NCI-H1092 (cell line): ENCODE measurements around the gene UBL4B.

ENCODE experiments used
- DNase-seq: peaks from one replicate; lab custom pipeline; 2025; lab: John Stamatoyannopoulos, UW

The UBL4B gene

GRCh38 chr1:110114784-110115183, 2.5 kb downstream of the UBL4B start:
- peak; percentile 49 for DNase-seq

DNA sequence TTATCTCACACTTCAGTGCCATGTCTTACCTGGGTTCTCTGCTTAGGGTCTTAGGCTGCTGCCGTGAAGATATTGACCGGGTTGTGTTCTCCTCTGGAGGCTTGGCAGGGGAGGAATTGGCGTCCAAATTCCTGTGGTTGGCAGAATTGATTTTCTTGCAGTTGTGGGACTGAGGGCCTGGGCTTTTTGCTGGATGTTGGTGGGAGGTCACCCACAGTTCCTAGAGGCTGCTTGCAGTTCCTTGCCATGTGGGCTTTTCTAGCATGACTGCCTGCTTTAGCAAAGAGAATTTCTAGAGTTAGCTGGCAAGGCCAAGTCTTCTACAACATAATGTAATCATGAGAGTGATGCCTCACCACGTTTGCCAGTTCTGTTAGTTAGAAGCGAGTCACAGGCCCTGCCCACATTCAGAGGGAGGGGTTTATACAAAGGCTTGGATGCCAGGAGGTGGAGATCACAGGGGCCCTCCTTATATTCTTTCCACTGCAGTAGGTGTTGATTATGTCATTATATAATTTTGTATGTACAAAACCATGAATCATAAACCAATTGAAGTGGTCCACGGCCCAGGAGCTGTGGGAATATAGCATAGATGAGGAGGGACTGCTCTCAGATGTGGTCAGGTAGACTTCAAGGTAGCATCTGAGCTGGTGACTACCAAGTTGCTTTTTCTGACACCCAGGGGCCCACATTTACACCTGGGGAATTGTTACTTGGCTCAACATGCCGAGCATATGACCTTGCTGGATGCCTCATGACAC, 6.6 kb downstream of the UBL4B start:
- no peak for DNase-seq

DNA sequence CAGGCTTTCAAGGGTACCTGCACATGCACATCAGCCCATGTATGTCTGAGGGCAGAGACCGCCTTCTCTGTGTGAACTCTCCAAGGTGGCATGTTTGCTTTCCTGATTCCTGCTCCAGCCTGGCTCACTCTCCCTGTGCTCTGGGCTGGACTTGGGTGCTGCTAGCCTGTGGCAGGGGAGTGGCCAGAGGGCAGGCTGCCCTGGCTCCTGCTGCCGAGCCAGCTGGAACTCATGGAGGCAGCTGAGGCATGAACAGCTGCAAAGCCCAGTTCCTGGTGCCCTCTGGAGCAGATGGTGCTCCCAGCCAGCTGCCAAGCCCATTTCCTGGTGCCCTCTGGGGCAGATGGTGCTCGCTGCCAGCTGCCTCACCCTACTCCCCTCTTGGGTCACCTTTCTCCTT, 7.6 kb downstream of the UBL4B start:
- no peak for DNase-seq

GRCh38 chr1:110120960-110121561, 8.8 kb downstream of the UBL4B start:
- DNase-seq = no peak

GRCh38 chr1:110123224-110123623, 11.0 kb downstream of the UBL4B start:
- no peak for DNase-seq

DNA sequence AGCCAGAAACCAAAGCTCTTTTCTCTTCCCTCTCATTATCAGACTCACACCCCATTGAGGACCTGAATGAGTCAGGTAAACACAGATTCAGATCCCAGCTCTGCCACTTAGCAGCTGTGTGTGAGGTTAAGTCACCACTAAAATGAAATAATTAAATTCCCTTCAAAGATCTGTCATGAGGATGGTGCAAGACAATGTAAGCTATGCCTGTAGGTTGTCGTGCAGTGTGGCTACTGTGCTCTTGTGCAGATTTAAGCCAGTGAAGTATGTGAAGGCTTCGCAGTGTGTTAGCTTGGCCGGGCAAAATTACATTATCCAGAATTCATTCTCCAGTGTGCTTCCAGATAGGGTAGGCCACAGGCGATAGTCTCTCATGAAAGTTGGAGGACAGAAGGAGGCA, 13.6 kb downstream of the UBL4B start:
- no peak for DNase-seq

DNA sequence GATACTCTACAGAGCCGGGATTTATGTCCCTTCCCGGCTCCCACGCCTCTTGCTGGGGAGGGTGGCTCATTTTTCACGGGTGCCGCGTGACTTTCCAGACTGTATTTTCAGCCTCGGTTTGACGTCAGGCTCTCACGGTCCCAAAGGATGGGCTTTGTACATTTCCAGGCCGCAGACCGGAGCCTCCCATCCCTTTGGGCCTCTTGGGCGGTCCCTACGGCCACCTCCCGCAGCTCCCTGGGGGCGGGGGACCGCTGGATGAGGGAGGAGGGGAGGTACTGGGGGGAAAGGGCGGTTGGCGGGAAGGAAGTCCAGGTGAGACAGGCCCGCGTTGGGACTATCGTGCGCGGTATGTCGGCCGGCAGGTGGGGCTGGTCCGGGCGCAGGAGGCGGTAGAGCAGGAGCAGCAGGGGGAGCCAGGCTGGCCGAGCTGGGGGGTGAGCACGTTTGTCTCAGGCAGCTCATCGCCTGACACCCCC, 17.9 kb downstream of the UBL4B start:
- DNase-seq = no peak

DNA sequence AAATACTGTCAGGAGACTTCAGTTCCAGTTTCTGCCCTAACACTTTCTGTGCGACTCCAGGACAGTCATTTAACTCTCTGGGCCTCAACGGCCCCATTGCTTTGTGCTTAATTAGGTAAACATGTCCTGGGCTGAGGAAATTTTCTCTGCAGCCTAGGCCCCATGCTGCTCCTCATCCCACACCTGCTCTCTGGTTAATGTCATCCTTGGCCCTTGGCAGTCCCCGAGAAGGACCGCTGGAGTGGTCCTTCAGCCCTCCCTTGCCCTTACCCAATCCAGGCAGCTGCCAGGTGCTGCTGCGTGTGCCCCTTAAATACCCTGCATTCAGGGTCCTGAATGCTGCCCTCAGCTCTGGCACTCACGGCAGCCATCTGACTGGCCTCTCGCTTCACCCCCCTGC, 18.7 kb downstream of the UBL4B start:
- peak; percentile 61 for DNase-seq

GRCh38 chr1:110132682-110133081, 20.4 kb downstream of the UBL4B start:
- no peak for DNase-seq

DNA sequence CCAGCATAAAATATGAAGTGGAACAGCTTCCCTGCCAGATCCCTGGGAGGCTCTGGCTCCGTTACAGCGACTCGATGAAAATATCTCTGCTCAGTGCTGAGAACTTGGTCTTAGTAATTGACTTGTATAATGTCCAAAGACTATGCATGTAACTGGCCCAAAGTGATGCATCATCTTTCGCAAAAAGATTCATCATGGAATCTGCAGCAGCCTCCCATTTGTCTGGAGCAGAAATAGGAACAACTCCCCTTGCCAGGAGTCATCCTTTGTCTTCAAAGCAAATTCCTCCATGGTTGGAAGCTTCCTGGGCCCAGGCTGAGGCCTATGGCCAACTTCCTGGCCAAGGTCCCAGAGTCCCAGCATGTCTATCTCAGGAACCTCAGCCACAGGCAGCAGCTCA, 21.2 kb downstream of the UBL4B start:
- no peak for DNase-seq

GRCh38 chr1:110134050-110134595, 21.9 kb downstream of the UBL4B start:
- DNase-seq = peak; percentile 33

GRCh38 chr1:110135246-110135645, 23.0 kb downstream of the UBL4B start:
- DNase-seq = peak; percentile 48

DNA sequence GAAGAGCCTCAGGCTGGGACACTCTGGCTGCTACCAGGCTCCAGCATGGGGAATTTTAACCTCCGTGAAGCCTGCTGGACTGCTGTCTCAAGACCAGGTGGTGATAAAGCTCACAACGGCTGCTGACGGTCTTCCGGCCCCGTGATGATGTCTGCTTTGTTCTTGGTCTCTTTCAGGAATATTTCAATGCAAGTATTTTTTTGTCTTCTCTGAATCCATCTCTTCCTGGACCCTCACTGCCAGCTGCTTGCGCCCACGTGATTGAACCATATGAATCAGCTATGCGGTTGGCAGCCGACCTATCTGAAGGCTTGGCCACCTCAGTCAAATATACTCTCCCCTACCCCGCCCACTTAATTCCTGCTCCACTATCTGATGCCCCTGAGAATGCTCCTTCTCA, 23.4 kb downstream of the UBL4B start:
- DNase-seq = peak; percentile 27

DNA sequence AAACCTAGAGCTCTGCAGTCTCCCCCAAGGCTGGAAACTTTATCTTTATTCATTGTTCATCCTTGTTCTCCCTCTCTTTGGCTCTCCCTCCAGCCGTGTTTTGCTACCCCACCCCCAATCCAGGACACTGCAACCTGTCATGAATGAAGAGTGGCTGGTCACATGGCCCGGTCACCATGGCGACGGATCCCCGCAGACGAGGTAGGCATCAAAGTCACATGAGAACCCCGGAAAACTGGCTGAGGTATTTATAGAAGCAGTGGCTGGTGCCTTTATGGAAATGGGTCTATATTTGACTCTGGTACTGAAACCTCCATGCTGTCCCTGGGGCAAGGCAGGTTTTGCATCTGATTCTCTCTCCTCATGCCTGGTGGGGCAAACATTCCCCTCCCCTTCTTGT, 24.7 kb downstream of the UBL4B start:
- peak; percentile 86 for DNase-seq

- no peak for DNase-seq
These were observed 26.7 kb downstream of the UBL4B start for GRCh38 chr1:110138956-110139355.

DNA sequence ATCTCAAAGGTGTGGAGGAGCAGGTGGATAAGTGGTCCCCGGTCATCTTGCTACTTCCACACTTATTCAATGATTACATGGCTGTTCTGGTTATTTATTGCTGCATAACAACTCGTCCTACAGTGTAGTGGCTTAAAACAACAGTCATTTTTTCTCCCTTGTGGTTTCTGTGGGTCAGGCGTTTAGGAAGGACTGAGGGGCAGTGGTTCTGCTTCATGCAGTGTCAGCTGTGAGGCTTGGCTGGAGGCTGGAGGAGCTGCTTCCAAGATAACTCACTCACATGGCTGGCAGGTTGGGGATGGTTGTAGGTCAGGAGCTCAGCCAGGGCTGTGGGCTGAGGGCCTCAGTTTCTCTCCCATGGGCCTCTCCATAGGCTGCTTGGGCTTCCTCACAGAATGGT, 32.1 kb downstream of the UBL4B start:
- no peak for DNase-seq

- DNase-seq = no peak
These were observed 36.7 kb downstream of the UBL4B start for GRCh38 chr1:110148961-110149360.

DNA sequence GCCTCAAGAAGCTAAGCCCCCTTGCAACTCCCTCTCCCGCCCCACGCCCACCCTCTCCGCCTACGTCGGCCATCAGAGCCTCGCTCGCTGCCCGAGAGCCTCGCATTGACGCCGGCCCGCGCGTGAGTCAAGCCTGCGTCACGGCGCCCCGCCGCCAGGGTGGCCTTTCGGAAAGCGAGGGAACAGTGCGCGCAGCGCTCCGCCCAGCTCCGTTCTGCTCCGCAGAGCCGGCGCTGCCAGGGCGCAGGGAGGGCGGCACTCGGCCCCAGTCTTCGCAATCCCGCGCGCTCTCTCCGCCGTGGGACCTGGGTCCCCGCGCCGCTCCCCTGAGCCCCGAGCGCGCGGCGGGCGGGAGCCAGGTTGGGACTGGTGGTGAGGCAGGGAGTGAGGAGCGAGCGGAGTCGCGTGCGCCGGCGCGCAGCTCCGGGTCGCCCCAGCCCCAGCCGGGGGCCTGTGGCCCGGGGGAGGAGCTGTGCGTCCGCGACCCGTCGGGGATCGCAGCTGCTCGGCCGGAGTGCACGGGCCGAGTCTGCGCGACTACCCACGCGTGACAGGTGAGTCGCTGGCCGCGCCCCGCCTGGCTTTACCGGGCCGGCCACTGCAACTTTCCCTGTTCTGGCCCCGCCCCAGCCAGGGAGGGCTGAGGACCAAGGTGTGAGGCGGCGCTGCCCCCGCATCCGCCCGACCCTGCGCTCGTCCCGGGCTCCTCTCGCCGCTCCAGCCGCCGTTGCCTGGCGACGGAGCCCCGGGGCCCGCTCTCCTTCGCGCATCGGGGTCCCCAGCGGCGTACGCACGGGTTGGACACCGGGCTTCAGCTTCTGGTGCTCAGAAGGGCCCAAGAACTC, 38.3 kb downstream of the UBL4B start, which contains the start of gene SLC6A17:
TSS of gene SLC6A17 (plus strand) at position 165 of the 845 bp plus-strand sequence. CDS start 16,436 bp downstream, outside the sequence.
- DNase-seq = no peak

DNA sequence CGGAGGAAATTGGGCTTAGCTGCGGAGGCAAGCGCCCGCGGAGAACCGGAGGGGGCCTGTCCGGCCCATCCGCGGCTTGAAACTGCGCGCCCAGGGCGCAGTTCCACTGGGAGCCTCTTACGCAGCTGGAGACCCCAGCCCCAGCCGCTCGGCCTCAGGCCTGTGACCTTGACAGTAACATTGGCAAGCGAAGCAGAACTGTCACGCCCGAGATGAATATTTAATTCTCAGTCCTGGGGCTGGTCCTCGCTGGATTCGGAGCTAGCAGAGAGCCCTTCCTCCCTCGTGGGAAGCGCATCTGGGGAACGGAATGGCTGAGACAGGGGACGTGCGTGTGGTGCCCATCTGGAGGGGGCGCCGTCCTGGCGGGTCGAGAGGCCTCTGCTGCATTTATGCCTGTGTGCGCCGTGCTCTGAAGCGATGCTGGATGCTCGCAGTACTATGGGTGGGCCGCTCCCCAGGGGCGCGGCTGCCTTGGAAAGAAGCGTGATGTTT, 39.0 kb downstream of the UBL4B start:
- DNase-seq = no peak

GRCh38 chr1:110152133-110152785, 40.0 kb downstream of the UBL4B start:
- DNase-seq = no peak

GRCh38 chr1:110153407-110153950, 41.2 kb downstream of the UBL4B start:
- DNase-seq = no peak
